Measurements from ENCODE around the gene SPRED2.

SPRED2 gene, protein sequence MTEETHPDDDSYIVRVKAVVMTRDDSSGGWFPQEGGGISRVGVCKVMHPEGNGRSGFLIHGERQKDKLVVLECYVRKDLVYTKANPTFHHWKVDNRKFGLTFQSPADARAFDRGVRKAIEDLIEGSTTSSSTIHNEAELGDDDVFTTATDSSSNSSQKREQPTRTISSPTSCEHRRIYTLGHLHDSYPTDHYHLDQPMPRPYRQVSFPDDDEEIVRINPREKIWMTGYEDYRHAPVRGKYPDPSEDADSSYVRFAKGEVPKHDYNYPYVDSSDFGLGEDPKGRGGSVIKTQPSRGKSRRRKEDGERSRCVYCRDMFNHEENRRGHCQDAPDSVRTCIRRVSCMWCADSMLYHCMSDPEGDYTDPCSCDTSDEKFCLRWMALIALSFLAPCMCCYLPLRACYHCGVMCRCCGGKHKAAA

DNA sequence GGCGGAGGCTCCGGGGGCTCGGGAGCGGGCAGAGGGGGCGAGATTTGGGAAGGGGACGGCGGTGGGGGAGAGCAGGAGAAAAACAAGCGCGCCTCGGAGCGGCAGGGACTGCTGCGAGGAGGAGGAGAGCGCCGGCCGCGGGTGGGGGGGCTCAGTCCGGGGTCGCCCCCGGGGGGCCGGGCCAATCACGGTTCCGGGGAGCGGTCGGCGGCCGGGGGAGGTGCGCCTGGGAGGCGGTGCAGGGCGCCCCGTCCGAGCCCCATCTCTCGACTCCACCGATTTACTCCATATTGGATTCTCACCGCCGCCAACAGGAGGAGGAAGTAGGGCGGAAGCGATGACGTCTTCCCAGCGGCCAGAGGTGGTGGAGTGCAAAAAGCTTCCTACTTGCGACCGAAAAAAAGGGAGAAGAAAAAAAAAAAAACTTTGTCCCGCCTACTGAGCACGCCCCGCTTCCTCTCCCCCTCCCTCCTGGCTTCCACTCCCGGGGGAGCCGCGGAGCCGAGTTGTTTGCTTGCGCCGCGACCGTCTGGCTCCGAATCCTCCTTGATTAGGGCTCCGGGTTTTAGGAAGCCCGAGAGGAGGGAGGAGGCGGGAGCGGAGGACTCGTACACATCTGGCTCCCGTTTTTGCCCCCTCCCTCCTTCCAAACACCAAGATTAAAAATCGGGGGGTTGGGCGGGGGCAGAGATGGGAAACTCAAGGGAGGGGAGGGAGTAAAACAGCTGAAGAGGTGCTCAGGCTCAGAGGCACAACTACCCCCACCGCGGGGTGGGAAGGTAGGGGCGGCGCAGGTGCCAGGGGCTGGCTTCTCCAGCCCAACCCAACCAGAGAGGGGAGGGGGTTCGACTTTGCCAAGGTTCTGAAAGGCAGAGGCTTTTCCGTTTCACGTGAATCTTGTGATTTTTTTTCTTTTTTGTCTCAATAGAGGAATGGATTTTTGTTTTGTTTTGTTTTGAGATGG is at the start of gene SPRED2:
Gene SPRED2 (minus strand): TSS at position 373 of the 964 bp plus-strand sequence. CDS start 612 bp downstream, outside the sequence.
- peak; percentile 81 for FAIRE-seq
- no peak for DNase-seq (ENCODE audit: extremely low spot score, insufficient read length, low read depth)

DNA sequence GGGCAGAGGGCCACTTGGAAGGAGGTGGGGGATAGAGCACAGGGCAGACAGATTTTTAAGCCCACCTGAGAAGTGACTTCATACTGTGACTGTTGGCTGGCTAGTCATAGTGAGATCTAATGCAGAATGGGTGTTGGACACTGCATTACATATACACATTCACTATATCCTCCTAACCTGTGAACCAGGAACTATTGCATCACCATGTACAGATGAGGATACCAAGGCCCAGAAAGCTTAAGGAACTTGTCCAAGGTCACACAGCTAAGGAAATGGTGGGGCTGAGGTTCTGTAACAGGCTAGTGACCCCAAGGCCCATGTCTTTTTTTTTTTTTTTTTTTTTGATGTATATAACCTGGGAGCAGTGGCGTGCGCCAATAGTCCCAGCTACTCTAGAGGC is 49.6 kb upstream of the SPRED2 start:
- no peak for FAIRE-seq
- no peak for DNase-seq (ENCODE audit: extremely low spot score, insufficient read length, low read depth)

DNA sequence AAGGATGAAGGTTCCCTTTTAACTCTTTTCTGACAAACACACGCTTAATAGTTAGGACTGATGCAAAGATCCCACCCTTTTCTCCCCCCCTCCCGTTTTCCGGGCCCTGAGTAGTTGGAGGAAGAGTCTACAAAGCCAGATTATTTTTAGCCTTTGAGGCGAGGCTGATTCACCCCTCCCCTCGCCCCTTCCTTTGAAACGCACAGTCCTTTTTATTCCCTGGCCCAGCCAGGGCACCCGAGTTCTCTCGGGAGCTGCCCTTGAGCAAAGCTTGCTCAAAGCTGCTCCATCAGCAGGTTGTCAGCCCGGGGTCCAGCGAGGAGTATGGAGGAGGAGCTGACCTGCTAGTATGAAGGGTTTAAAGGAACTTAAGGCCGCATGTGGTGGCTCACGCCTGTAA is 47.1 kb upstream of the SPRED2 start:
- DNase-seq (ENCODE audit: extremely low spot score, insufficient read length, low read depth): no peak
- no peak for FAIRE-seq

DNA sequence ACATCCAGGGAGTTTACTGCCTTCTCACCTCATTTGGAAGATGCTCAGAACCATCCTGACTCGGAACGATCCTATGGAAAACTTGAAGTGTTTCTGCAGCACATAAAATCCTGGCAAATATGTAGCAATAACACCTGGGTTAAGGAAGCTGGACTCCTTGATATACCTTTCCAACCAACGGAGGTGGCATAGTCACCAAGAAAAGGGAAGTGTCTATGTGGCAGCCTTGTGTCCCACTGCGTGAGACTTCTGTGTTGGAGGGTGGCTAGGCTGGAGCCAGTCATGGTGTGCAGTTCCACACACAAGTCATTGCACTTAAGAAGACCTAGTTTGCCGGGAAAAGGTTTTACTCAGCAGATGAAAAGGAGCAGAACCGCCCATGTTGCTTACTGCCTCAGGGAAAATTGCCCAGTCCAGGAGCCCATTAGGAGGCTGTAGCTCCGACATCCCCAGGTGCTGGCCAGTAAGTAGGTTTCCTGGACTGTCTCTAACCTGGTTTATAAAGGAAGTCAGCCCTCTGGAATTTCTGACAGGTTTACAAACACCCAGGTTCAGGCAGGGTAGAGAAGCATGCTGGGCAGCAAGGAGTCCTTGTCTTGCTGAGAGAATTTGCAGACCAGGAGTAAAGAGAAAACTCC is 46.2 kb upstream of the SPRED2 start:
- FAIRE-seq: no peak

DNA sequence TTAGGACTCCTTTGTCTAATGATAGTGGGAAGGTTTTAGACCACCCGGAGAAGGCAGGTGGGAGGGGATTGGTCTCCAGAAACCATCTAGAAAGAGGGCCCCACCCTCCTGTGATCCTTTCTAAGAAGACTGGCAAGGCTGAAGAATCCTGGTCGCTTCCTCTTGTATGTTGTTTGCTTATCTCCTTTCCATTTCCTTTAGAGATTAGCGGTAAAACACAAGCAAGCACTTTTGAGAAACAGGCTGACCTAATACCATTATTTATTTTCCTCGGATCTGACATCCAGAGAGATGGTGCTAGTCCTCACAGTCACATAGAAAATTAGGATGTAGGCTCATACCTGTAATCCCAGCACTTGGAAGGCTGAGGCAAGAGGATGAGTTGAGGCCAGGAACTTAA is 45.2 kb upstream of the SPRED2 start:
- FAIRE-seq (no peak), DNase-seq (ENCODE audit: extremely low spot score, insufficient read length, low read depth) (no peak)

More for the DNA sequence above, 46.2 kb upstream of the SPRED2 start:
- DNase-seq (ENCODE audit: extremely low spot score, insufficient read length, low read depth): no peak

DNA sequence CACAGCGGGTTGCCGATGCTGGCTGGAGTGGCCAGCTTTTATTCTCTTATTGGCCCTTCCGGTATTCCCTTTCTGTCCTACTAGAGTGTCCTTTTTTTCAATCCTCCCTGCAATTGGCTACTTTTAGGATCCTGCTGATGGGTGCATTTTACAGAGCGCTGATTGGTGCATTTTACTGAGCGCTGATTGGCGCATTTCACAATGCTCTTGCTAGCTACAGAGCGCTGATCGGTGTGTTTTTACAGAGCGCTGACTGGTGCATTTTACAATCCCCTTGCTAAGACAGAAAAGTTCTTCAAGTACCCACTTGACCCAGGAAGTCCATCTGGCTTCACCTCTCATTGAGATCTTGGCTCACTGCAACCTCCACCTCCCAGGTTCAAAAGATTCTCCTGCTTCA is 44.4 kb upstream of the SPRED2 start:
- FAIRE-seq: no peak

DNA sequence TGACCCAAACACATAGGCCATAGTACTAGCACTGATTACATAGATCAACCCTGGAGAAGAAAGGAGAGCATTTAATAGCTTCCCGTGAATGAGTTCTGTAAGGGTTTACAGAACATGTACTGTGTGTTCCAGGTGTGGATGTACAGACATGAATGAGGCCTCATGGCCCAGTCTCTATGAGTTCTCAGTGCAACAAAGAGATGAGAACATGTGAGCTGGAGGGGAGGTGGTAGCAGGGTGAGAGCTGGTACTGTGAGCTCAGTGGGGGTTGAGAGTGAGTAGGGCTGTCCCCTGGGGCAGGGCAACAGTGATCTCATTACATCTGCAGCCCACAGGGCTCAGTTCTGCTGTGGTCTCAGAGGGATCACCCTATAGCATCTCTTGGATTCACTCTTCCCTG is 42.6 kb upstream of the SPRED2 start:
- no peak for DNase-seq (ENCODE audit: extremely low spot score, insufficient read length, low read depth)
- FAIRE-seq: no peak

More for the DNA sequence above, 44.4 kb upstream of the SPRED2 start:
- no peak for DNase-seq (ENCODE audit: extremely low spot score, insufficient read length, low read depth)

DNA sequence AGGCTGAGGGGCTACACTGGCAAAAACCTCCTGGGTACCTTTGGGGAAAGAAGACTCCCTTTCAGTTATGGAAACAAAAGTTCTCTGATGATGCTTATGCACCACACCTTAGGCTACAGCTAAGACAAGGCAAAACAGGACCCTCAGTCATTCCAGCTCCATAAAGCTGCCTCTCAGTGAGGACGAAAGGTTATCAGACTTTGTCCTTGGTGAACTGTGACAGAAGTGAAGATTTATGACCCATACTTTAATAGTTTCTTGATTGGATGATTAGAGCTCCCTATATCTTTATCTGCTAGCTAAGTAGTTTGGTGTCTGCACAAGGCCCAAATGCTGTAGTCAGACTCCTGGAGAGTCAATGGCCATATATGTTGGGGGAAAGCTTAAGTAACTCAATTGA is 40.6 kb upstream of the SPRED2 start:
- DNase-seq (ENCODE audit: extremely low spot score, insufficient read length, low read depth) (no peak), FAIRE-seq (no peak)

DNA sequence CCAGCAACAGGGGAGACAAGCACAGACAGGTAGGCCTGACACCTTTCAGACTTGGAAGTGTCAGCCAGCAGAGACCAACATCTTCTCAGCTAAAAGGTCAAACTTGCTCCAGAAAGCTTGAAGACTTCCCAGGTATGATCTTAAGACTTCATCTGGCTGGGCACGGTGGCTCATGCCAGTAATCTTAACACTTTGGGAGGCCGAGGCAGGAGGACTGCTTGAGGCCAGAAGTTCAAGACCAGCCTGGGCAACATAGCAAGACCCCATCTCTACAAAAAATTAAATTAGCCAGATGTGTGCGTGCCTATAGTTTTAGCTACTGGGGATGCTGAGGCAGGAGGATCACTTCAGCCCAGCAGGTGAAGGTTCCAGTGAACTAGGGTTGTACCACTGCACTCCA is 39.0 kb upstream of the SPRED2 start:
- DNase-seq (ENCODE audit: extremely low spot score, insufficient read length, low read depth): no peak
- FAIRE-seq: no peak

DNA sequence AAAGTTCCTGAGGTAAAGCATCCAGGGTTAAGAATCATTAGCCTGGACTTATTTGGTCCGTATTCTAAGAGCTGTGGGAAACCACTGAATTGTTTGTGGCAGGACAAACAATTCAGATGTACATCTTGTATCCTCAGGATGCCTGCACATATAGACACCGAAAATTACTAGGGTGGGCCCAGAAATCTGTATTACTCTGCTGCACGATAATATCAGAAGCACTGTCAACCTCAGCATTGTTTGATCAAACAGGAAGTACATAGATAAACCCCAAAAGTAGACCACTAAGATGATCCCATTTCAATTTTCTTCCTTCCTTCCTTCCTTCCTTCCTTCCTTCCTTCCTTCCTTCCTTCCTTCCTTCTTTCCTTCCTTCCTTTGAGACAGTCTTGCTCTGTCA is 34.2 kb upstream of the SPRED2 start:
- FAIRE-seq (no peak), DNase-seq (ENCODE audit: extremely low spot score, insufficient read length, low read depth) (no peak)

DNA sequence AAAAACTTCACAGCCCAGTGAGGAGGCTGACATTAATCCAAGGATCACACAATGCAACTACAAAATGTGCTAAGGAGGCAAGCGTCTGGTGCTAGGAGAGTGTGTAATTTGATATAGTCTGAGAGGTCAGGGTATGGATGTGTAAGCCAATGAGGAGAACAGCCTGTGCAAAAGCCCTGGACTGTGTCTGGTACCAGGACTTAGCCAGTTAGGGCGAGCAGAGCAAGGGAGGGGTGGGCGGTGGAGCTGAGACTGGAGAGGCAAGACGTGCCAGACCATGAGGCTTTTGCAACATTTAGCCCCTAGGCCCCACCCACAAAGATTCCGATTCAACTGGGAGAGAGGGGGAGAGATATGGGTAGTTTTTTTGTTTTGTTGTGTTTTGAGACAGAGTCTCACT is 33.5 kb upstream of the SPRED2 start:
- DNase-seq (ENCODE audit: extremely low spot score, insufficient read length, low read depth) (no peak), FAIRE-seq (no peak)

DNA sequence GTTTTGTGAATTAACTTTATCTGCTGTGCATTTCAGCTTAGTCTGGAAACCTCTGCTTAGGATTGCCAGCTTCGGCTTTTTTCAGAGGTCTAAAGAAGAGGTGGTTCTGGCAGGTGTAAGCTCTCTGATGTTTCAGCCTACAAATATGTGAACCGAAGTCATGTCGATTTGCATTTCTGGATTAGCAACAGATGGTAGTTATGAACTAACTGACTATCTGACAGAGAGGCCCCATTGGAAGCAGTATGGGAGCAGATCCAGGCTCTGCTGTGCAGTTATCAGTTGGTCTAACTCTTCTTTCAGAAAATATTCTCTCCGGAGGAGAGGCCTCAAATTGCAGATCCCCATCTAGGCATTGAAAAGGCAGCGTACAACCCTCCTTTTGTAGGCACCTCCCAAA is 32.7 kb upstream of the SPRED2 start:
- FAIRE-seq (no peak), DNase-seq (ENCODE audit: extremely low spot score, insufficient read length, low read depth) (no peak)

DNA sequence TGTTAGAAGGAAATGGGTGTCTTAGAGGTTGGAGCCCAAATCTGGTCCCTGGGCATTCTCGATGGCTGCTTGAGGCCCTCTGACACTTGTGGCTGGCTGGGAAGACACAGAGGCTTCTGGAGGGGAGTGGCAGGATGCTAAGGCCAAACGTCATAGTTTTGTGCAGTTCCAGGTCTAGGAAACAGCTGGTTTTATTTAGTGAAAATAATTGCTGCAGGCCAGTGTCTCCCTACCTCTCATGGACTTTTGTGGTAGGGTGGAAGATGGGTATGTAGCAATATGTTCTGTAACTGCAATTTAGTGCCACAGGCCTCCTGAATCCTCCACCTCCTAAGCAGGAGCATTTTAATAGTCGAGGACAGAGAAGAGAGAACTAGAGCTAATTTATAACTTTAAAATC is 32.2 kb upstream of the SPRED2 start:
- no peak for FAIRE-seq
- DNase-seq (ENCODE audit: extremely low spot score, insufficient read length, low read depth): no peak

DNA sequence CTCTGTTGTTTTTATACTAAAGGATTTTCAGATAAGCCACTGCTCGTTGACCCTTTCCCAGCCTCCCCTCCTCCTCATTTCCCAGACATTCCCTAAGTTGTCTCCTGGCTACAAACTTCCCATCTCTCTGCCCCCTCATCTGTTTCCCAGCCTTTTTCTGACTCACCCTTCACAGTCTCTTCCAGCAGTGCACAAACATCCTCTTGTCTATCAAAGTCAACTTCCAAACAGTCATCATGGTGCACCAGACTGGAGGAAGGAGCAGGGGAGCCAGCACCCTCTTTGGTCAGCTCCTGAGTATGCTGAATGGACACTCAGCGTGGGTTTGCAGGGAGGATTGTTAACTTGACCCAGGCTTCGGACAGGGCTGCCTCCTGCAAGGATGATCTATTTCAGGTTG is 26.6 kb upstream of the SPRED2 start:
- FAIRE-seq: no peak
- DNase-seq (ENCODE audit: extremely low spot score, insufficient read length, low read depth): no peak

DNA sequence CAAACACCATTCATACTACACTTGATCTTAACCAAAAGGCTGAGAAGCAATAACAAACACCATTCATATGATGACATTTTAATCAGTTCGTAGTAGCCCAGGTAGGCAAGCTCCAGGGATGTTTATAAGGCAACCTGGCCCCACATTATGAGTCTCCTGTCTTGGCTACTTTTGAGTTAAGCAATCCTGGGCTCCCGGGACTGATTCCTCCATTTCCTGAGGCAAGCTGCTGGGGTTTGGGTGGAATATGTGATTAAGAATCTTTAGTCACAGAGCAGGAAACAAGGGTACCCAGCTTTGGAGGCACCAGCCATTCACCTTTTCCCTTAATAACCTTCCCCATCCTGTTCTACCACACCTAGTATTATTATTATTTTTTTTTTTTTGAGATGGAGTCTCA is 24.5 kb upstream of the SPRED2 start:
- FAIRE-seq: no peak
- no peak for DNase-seq (ENCODE audit: extremely low spot score, insufficient read length, low read depth)

DNA sequence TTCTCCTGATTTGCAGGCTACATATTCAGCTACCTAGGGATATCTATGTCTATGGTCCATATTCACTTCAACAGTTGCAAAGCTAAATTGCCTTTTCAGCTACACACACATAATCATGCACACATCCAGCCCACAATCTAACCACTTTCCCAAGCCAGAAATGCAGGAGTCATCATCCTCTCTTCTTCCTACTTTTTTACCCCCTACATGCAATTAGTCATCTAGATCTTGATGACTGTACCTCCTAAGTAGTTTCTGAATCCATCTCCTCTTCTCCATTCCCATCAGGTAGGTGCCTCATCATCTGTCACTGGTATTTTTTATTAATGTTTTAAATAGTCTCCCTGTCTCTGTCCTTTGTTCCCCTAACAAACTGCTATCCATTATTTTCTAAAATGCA is 23.7 kb upstream of the SPRED2 start:
- no peak for FAIRE-seq
- DNase-seq (ENCODE audit: extremely low spot score, insufficient read length, low read depth): no peak

DNA sequence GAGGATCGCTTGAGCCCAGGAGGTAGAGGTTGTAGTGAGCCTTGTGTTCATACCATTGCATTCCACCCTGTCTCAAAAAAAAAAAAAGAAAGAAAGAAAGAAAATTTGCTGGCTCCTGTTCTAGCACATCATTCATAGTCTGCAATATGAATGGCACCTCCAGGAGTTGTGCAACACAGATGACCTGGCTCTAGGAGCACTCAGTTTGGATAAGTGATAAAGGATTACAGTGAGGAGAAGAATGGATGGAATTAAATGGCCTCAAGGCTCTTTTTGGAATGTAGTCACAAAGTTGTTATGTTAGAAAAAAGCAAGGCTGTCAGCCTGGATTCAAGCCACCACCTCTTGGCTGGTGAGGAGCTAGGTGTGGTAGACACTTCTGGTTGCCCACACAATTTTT is 21.5 kb upstream of the SPRED2 start:
- FAIRE-seq: no peak
- no peak for DNase-seq (ENCODE audit: extremely low spot score, insufficient read length, low read depth)

DNA sequence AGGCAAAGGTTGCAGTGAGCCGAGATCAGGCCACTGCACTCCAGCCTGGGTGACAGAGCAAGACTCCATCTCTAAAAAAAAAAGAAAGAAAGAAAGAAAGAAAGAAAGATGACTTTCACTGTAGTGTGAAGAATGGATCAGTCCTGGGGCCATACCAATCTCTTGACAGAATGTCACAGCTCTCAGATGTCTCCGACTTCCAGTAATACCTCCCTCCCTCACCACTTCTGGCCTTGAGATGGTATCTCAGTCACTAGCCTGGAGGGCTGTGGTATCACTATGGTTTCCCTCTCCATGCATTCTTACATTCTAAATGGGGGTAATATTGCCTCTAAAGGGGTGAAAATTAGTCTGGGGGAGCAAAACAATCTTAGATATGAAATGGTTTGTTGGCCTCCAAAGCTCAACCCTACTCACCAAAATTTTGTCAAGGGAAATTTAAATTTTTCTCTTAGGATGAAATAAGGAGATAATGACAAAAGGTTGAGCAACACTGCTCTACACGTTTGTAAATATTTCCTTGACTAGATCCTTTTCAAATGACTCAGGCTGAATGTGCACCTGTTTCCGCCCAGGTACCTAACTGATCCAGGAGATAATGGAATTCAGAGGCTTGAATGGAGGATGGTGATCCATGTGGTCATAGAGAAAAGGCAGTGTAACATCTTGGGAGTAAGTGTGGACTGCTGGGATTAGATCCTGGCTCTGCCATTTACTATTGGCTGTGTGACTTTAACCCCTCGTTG is 19.9 kb upstream of the SPRED2 start:
- FAIRE-seq (no peak), DNase-seq (ENCODE audit: extremely low spot score, insufficient read length, low read depth) (no peak)

DNA sequence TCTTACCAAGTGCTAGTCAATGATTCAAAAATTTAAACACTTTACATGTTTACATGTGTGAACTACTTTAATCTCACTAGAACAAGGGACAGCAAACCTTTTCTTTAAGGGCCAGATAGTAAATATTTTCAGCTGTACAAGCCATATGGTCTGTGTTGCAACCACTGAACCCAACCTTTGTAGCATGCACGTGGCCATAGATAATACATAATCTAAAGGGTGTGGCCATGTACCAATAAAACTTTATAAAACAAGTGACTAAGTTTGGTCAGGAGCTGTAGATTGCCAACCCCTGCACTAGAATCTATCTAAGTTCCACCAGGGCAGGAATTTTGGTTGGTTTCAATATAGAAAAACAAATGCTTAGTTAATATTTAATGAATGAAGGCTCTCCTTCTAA is 18.4 kb upstream of the SPRED2 start:
- DNase-seq (ENCODE audit: extremely low spot score, insufficient read length, low read depth) (no peak), FAIRE-seq (no peak)

DNA sequence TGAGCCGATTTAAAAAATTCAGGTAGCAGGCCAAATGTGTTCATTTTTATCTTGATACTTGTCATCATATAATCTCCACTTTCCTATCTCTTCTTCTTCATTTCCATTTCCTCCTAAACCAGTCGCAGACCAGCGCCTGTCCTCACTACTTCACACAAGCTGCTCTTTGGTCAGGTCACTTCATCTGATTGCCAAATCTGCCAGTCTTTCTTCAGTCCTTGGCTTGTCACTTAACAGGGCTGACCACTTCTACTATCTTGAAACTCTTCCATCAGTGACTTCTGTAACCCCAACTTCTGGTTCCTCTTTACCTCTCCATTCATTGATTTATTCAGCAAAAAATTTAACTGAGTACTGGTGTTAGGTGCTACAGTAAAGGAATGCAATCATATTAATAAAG is 18.0 kb upstream of the SPRED2 start:
- no peak for FAIRE-seq
- no peak for DNase-seq (ENCODE audit: extremely low spot score, insufficient read length, low read depth)

All from GM18507 (cell line).